ENCODE measurements around the gene TTPAL.

The TTPAL gene

DNA sequence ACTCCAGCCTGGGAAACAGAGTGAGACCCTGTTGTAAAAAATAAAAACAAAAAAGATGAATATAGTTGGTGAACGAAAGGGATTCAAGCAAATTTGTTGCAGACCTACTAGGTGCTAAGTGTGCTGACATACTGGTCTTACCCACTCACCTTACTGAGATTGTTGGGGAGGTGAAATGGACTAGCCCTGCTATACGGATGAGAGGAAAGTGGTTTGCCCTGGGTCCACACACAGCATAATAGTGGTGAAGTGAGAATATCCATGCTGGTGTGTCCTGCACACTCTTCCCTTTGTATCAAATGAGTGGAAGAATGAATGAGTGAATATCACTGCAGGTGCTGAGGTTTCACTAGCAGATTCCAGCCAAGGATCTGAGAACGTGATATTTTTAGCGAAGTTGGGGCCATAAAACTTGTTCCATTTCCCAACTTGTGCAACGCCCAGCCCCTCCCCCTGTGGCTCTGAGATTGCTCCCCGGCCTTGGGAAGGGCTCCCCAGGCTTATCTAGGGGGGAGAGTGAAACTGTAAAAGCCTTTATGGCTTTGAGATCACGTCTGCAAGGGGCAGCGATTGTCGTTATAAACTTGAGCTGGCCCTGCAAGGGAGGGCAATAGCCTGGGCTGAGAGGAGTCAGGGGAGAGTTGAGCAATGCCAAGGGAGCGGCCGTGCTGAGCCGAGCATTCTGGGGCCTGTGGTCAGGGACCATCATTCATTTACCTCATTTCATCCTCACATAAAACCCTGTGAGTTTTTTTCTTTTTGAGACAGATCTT lies 33.2 kb upstream of the TTPAL start:
- DNase-seq = no peak

DNA sequence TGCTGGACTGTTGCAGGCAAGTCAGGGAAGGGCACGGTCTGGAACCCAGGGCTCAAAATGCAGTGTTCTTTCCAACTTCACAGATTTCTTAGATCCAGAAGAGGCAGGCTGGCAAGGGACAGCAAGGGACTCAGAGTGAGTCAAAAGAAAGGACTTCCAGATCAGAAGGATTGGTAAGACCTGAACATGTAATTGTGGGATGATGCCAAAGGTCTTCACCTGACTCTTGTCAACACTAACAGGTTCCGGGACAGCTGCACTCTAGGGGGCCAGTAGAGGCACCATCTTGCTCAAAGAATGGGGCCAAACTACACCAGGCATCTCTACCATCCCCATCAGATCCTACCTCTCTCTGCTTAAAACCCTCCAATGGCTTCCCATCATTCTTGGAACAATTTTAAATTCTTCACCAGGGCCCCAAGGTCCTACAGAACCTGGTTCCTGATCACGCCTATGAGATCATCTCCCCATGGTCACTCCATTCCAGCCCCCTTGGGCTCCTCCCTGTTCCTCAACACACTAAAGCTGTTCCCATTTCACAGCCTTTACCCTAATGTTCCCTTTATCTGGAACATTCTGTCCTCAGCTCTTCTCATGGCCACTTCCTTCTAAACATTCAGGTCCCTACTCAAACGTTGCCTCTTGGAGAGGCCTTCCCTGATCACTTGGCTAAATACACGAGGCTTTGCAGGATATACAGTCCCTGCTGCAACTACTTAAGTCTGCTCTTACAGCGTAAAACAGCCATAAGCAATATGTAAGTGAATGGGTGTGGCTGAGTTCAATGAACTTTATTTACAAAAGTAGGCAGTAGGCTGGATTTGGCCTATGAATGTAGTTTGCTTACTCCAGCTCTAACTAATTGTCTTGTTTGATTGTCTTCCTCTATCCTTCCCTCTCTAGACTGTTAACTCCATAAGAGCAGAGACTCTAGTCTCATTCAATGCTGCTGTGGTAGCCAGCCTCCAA lies 29.6 kb upstream of the TTPAL start:
- DNase-seq = no peak

DNA sequence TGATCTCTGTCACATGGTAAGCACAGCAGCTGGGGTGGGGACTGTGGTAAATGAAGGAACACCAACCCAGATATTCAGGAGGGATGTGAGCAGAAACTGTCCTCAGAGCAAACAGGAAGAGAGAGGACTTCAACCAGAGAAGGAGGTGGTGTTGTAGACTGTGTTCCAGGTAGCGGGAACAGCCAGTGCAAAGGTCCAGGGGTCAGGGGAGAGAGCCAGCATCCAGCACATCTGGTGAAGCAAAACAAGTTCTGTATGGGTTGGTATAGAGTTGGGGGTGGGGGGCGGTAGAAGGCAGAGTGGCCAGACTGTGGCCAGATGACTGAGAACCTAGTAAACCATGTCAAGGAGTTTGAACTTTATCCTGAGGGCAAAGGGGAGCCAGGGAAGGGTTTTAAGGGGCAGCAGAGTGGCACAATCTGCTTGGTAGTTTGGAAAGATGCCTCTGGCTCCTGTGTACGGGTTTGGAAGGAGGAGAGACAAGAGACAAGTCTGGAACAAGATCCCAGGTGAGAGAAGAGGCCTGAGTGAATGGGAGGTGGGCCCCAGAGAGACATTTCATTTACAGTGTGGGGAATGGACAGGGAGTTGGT lies 27.8 kb upstream of the TTPAL start:
- no peak for DNase-seq

DNA sequence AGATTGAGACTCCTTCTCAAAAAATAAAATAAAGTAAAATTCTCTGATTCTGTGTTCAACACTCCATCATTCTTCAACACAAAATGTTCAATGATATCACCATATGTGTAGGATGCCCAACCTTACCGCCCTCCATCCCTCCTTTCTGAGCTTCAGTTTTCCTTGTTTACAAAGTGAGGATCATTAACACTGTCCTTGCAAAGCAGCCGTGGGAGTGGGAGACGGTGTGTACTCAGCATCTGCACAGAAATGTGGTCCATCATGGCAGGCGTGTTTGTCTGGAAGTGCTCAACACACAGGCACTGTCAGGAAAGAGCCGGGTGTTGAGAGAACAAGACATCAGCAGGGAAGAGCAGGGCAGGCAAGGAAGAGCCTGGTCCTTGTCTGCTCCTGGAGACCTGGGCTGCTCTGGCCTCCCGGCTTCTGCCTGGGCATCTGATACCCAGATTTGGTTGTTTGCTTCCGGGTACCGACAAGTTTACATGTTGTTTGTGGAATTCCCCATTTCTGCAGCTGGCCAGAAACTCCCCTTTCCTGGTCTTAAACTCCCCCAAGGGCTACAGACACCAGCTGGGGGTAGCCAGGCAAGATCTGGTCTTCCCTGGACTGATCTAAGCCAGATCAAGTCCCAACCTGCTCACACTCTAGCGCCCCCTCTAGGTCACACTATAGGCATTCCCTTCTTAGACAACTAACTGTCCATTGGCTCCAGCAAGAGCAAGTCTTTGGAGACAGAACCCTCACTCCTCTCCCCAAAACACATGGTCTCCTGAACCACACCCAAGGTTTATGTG lies 26.7 kb upstream of the TTPAL start:
- peak; percentile 2 for DNase-seq

DNA sequence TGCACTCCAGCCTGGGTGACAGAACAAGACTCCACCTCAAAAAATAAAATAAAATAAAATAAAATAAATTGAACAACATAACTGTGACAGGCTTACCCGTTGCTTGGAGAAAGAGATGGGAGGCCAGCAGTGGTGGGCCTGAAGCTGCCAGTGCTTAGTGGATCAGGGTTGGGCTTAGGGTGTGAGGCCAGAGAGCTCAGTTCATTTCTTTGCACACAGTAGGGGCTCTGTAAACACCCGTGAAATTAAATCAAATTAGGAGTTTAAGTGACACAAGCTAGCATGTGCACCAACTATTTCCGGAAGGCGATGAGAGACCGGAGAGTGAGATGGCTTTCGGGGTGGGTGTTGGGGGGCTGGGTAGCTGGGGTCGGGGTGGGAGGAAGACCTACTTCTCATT lies 25.8 kb upstream of the TTPAL start:
- DNase-seq = no peak

DNA sequence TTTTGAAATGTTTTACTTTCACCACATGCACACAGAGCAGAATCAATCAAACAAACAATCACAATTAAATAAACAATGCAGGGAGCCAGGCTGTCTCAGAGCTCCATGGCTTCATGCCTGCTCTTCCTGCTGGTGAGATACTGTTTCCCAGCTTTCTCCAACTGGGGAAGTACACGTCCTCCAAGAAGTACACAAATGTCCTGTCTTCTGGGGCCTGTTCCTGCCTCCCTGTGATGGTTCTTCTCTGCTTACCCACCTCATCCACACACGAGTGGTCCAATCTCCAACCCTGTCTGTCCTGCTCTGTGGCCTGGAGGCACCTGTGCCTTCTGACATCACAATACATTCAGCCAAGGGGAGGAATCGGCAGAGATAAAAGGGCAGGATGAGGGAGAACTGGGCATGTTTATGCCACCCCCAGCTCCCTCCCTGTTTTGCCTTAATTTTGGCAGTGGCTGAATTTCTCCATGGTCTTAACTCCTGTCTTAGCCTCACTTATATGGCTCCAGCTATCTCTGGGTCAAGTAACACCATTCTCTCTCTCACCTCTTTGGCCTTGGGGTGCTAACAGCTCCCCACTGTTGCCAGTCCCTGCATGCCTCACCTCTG lies 25.3 kb upstream of the TTPAL start:
- no peak for DNase-seq

DNA sequence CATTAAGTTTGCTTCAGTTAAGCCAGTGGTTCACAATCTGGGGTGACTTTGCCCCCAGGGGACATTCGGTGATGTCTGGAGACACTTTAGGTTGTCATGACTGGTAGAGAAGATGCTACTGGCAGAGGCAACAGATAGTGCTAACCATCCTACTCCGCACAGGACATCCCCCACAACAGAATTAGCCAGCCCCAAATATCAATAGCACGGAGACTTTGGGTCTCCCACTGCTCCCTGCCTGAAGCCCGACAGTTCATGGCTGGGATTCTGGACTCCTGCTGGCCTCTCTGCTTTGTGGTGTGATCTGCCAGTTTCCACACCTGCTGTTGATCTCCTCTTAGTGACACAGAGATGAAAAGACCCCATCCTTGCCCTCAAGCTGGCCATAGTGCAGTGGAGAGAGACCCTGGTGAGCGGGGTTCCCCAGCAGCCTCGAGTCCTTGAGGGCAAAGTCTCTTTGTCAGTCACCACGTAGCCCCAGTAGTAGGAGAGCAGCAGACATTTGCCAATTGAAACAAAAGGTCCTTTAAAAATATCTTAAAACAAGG lies 24.7 kb upstream of the TTPAL start:
- no peak for DNase-seq

DNA sequence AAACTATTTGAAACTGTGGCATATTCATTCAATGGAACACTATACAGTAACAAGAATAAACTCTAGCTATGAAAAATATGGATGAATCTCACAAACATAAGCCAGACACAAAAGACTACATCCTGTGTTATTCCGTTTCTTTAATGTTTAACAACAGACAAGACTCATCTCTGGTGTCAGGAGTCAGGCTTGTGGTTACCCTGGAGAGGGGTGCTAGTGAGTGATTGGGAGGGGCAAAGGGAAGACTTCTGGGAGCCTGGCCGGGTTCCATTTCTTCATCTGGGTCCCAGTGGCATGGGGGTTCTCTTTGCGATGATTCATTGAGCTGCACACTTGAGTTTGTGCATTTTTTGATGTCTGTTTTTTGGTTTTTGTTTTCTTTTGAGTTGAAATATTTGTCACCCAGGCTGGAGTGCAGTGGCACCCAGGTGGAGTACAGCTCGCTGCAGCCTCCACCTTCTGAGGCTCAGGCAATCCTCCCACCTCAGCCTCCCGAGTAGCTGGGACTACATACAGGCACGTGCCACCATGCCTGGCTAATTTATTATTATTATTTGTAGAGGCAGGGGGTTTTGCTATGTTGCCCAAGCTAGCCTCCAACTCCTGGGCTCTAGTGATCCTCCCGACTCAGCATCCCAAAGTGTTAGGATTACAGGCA lies 21.2 kb upstream of the TTPAL start:
- no peak for DNase-seq

DNA sequence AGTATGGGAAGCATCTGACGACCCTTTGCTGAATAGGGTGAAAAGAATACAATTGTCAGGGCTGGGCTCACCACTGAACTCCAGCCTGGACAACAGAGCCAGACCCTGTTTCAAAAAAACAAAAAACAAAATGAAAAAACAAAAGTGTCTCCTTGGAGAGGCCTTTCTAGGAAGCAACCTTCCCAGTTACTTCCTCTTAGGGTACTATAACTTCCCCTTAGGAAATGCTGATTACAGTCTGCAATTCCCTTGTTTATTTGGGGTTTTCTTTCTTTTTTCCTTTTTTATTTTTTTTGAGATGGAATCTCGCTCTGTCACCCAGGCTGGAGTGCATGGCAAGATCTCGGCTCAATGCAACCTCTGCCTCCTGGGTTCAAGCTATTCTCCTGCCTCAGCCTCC lies 20.5 kb upstream of the TTPAL start:
- no peak for DNase-seq

DNA sequence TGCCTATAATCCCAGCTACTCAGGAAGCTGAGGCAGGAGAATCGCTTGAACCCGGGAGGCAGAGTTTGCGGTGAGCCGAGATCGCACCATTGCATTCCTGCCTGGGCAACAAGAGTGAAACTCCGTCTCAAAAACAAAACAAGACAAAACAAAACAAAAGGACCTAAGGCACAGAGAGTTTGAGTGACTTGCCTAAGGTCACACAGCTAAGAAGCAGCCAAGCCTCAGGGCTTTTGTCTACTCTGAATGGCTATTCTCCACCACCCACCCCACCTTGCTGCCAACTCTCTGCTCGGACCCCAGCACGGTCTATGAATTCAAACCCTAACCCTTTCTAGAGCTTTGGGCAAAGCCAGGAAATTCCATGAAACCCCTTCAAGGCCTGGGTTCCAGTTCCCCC lies 19.1 kb upstream of the TTPAL start:
- DNase-seq = no peak

DNA sequence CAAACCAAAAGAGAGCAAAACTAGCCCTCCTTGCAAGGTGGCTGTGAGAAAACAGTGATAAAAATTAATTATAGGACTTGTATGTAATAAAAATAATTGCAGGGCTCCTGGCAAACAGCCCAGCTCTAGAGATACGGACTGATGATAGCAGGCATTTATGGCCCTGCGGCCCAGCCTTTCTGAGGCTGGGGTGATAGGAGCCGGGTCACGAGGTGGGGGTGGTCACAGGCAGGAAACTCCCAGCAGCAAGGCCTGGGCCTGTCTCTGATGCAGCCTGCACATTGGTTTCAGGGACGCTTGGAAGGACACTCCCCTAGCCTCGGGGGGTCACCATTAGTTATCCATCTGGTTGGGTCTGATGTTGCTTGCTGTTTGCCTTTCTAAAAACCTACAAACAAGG lies 18.7 kb upstream of the TTPAL start:
- no peak for DNase-seq

DNA sequence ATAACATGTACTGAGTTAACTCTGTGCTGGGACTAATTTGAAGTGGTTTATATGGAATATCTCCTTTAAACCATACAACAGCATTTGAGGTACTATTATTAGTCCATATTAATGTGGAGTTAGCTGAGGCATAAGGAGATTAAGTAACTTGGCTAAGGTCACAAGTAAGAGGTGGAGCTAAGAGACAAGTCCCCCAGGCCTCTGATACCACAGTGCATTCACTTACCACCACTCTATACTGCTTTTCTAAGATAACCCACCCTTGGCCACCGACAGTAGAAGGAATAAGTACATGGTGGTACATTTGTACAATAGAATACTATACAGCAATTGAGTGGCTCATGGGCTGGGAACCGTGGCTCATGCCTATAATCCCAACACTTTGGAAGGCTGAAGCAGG lies 16.4 kb upstream of the TTPAL start:
- DNase-seq = no peak

DNA sequence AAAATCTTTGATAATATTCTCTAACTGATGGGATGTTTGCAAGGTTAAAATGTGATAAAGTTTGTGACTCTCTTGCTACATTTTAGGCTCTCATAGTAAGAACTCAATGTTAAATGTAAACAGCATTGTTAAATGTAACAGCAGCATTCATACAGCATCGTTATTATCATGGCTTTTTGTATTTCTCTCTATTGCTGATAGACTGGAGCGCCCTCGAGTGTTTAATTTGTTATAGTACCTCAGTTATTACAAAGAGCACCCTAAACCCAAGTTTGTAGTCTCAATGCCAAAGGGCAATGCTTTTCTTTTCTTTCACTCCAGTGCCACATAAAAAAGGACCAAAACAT lies 14.9 kb upstream of the TTPAL start:
- peak; percentile 25 for DNase-seq

DNA sequence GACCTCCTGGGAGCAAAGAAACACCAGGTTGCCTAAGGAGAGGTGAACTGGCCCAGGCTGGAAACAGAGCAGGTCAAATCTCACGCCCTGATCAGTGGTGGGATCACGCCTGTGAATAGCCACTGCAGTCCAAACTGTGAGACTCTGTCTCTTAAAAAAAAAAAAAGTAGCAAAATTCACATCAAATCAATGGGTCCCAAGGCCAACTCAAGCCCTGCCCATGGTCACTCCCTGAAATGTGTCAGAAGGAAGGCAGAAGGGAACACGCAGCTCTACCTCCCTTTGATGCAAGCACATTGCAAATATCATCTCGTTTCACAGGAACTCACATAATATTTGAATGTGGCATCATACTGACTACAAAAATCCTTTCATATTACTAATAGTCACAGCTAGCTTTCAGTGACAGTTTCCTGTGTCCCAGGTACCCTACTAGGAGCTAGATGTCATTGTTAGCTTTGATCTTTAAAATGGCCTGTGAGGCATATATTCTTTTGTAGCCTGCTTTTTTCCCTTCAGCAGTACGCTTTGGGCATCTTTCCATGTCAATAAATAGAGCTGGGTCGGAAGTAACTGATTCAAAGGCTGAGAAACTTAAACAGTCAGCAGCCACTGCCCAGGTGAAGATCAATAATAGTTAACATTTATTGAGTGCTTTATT lies 14.4 kb upstream of the TTPAL start:
- no peak for DNase-seq

DNA sequence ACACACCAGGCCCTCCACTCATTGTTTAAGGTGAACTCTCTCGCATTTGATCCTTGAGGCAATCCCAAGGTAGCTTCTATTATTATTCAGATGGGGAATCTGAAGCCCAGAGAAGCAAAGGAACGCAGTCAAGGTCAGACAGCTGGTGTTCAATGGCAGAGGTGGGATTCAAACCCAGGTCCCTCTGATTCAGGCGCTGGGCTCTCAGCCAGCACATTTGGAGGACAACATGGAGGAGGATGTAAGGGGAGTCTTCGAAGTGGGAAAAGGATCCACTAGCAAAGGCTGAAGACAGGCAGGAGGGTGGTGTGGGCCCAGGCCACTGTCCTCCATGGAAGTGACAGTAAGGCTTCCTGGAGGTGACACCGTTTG lies 13.9 kb upstream of the TTPAL start:
- DNase-seq = no peak

DNA sequence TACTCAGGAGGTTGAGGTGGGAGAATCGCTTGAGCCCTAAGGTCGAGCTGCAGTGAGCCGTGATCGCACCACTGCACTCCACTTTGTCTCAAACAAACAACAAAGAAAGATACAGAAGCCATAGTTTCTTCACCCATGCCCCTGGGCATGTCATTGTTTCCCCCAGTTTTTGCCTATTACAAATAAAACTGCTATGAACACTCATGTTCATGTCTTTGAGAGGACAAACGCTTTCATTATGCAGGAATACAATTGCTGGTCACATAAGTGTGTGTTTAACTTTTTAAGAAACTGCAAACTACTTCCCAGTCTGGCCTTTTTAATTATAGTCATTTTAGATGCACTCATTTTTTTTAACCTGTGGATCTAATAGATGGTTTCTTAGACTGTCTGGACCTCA lies 12.2 kb upstream of the TTPAL start:
- DNase-seq = no peak

DNA sequence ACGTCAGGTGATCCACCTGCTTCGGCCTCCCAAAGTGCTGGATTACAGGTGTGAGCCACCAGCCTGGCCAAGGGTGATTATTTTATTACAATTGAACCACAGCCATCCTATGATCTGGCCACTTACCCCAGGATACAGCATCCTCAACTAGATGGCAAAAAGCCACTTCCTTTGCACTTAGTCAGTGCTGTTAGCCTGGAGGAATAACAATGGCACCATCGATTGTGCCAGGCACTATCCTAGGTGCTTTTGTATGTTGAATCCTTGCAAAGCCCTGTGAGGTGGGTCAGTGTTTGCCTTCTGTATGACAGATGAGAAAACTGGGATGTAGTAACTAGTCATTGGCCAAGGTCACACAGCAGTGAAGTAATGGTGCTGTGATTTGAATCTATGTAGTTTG lies 11.2 kb upstream of the TTPAL start:
- no peak for DNase-seq

DNA sequence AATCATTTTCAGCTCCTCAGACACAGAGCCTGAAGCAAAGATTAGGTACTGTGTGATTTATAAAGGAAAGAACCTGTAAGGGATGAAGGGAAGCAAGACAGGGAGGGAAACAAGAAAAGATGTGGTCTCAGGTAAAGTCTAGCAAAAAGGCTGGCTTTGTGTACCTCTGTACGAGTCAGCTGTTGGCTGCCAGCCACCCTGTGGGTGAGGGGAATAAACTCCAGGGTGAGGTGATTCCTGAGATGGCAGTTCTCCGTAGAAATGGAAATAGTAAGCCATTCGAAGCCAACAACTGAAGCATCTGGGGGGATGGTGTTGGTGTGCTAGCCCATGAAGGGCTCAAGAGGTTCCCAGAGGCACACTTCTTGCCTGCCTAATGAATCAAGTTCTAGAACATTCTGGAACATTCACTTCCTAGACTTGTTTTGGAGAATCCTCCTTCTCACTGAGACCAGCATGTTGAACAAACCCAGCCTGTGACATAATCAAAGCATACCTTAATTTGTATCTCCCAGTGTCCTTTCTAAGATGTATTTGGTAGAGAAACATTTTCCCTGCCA lies 10.6 kb upstream of the TTPAL start:
- DNase-seq = no peak

DNA sequence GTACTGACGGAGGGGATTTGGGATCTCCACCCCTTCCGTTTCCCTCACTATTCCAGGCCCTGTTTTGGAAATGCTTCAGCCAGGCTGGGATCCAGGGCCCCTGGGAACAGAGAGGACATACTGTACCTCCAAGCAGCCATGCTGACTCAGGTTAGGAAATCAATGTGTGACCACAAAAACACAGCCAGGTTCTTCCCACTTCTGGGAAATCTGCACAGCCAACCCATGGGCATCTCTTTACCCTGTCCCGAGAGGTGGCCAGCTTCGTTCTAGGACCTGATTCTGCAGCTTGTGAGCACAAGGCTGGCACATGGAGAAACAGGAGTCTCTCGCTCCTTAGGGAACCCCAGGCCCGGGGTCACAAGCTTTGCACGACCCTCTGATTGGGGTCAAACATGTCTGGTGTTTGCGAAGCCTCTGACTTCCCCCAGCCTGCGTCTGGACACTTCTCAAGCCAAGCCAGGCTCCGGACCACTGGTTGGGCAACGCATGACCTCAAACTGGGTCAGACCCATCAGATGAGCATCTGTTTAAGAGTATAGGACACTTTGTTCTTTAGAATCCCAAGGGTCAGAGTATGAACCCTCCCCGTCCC lies 8.3 kb upstream of the TTPAL start:
- no peak for DNase-seq

DNA sequence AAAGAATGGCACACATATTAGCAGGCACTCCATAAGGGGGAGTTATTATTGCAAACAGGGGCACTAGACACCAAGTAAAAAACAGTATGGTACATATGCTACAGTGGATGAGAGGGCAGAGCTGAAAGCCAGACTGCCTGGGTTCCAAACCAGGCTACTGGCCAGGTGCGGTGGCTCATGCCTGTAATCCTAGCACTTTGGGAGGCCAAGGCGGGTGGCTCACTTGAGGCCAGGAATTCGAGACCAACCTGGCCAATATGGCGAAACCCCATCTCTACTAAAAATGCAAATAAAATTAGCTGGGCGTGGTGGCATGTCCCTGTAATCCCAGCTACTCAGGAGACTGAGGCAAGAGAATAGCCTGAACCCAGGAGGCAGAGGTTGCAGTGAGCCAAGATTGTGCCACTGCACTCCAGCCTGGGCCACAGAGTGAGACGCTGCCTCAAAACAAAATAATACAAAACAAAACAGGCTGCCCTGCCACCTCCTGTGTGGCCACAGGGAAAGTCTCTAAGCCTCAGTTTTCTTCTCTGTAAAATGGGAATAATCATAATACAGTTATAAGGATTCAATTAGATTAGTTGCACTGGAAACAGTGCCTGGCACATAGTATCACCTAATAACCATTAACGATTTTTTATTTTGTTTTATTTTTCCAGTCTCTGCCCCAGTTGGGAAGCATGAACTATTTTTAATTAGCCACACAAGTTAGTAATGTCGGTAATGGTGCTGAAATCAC lies 7.5 kb upstream of the TTPAL start:
- DNase-seq = no peak
